ENCODE measurements around the gene SYT15B. TPM values are rescaled to one million over a fixed set of nuclear protein-coding genes. Genes with fewer than 3 reads are reported as not detected.
"Not testable (repeated sequence)": the region's sequence is repeated elsewhere in the genome, so short reads cannot be mapped to it uniquely, and the experiment has no call there.

SYT15B gene
- total and polyA plus RNA-seq, 2 donors (not counting 1 experiment from before 2014, with no cell fraction given) = 0.04 TPM; not detected in 1

DNA sequence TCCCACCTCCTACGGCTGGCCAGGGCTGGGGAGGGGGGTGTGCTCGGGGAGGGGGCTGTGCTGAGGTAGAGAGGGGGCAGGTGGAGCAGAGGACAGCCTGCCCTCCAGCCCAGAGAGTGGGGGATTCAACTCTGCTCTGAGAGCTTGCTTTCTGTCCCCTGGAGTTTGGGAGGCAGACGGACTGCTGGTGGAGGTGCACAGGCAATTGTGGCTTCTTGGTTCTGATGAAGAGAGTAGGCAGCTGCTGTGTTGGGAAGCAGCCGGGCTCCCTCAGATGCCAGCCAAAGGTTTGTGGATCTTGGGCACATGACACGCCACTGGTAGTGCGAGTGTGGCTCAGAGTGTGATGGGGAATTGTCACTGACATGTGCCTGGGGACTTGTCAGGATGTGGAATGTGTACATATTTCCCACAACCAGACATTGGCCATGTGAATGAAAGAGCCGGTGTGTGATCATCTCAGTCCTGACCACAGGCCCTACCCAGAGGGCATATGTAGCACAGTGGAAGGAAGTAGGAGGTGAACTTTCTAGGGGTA lies 5.3 kb upstream of the SYT15B start:
- H3K4me3 ChIP-seq (ENCODE audit: control extremely low read depth in 1 of 5, extremely low read depth in 1 of 5, insufficient read depth in 1 of 5, low read depth in 2 of 5, low read length in 4 of 5); H3K4me1 Mint-ChIP-seq; ATAC-seq (ENCODE audit: low read depth); CTCF ChIA-PET; H3K9me3 ChIP-seq (ENCODE audit: control extremely low read depth in 1 of 3, control insufficient read depth in 2 of 3, insufficient read depth in 1 of 3, low read length in 2 of 3); H3K27ac Mint-ChIP-seq; DNase-seq; H3K9me3 Mint-ChIP-seq (ENCODE audit: insufficient read depth); H3K4me2 ChIP-seq (replicated peaks; ENCODE audit: low read depth, low read length, poor library complexity, severe bottlenecking); H3K36me3 ChIP-seq (replicated peaks in 1 of 2; ENCODE audit: control extremely low read depth in 1 of 2, control insufficient read depth in 1 of 2, extremely low read depth in 1 of 2, insufficient read depth in 2 of 2, low read length in 1 of 2); H3K79me2 ChIP-seq (ENCODE audit: control insufficient read depth, insufficient read depth, low read length); H3K4me3 Mint-ChIP-seq; H3K27ac ChIP-seq (ENCODE audit: low read length in 2 of 2); H3K9ac ChIP-seq (ENCODE audit: low read length); H4K20me1 ChIP-seq (ENCODE audit: control insufficient read depth, insufficient read depth, low read length, poor library complexity, severe bottlenecking); intact Hi-C loops (cut with micrococcal nuclease); H3K27me3 Mint-ChIP-seq; H3K27me3 ChIP-seq (replicated peaks in 1 of 4; ENCODE audit: control extremely low read depth in 1 of 4, control insufficient read depth in 3 of 4, insufficient read depth in 4 of 4, low read length in 3 of 4); H2AFZ ChIP-seq (ENCODE audit: insufficient read depth, low read depth, low read length, poor library complexity, severe bottlenecking); H3K4me1 ChIP-seq (ENCODE audit: control insufficient read depth in 2 of 2, insufficient read depth in 2 of 2, low read length in 2 of 2); POLR2A ChIA-PET: not testable (repeated sequence)
- WGBS (ENCODE audit: insufficient coverage) = 88% methylated on average over 1 of the region's 7 CpGs

DNA sequence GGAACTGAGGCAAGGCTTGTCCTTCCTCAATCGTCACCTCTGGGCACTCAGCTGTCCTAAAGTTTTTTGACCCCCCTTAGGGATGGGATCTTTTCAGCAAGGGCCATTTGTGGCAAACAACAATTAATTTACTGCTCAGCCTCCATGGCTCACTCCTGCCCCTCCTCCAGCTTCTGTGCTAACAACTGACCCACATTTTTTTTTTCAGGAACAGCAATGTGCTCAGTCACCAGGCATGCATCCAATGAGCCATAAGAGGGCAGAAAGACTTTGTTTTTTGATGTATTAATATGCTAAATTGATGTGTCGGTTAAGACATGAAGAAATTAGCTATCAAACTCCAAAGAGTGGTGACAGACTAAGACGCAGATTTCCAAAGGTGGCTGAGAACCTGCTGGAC lies 4.7 kb upstream of the SYT15B start:
- H3K9me3 Mint-ChIP-seq (ENCODE audit: insufficient read depth); H3K4me3 ChIP-seq (ENCODE audit: control extremely low read depth in 1 of 5, extremely low read depth in 1 of 5, insufficient read depth in 1 of 5, low read depth in 2 of 5, low read length in 4 of 5); CTCF ChIA-PET; DNase-seq; H3K4me3 Mint-ChIP-seq; H3K27me3 ChIP-seq (replicated peaks in 1 of 4; ENCODE audit: control extremely low read depth in 1 of 4, control insufficient read depth in 3 of 4, insufficient read depth in 4 of 4, low read length in 3 of 4); POLR2A ChIA-PET; H3K9me3 ChIP-seq (ENCODE audit: control extremely low read depth in 1 of 3, control insufficient read depth in 2 of 3, insufficient read depth in 1 of 3, low read length in 2 of 3); H3K27me3 Mint-ChIP-seq; ATAC-seq (ENCODE audit: low read depth); H3K4me1 ChIP-seq (ENCODE audit: control insufficient read depth in 2 of 2, insufficient read depth in 2 of 2, low read length in 2 of 2); H2AFZ ChIP-seq (ENCODE audit: insufficient read depth, low read depth, low read length, poor library complexity, severe bottlenecking); H3K27ac ChIP-seq (ENCODE audit: low read length in 2 of 2); H3K9ac ChIP-seq (ENCODE audit: low read length); H3K4me2 ChIP-seq (replicated peaks; ENCODE audit: low read depth, low read length, poor library complexity, severe bottlenecking); intact Hi-C loops (cut with micrococcal nuclease); H3K4me1 Mint-ChIP-seq; H3K27ac Mint-ChIP-seq; H3K36me3 ChIP-seq (replicated peaks in 1 of 2; ENCODE audit: control extremely low read depth in 1 of 2, control insufficient read depth in 1 of 2, extremely low read depth in 1 of 2, insufficient read depth in 2 of 2, low read length in 1 of 2); H3K79me2 ChIP-seq (ENCODE audit: control insufficient read depth, insufficient read depth, low read length); H4K20me1 ChIP-seq (ENCODE audit: control insufficient read depth, insufficient read depth, low read length, poor library complexity, severe bottlenecking): not testable (repeated sequence)
- WGBS (ENCODE audit: insufficient coverage) = no CpG with 5 or more reads among the region's 3 CpGs

DNA sequence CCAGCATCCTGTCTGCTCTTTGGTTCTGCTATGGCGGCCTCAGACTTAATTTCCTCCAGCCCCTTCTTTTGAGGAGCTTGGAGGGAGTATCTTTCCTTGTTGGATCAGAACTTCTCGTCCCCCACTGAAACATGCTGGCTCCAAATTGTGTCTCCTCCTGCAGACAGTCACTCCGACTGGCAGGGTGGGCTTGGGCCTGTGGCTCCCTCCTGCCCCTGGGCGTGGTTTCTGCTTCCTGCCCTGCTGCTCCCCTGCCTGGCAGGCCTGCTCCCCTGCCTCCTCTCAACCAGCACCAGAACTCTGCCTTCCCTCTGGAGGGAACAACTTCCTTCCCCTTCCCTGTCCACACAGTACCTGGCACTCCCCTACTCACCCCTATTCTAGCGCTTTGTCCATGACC lies 3.8 kb upstream of the SYT15B start:
- CTCF ChIA-PET; H3K4me3 ChIP-seq (ENCODE audit: control extremely low read depth in 1 of 5, extremely low read depth in 1 of 5, insufficient read depth in 1 of 5, low read depth in 2 of 5, low read length in 4 of 5); H3K27me3 Mint-ChIP-seq; H2AFZ ChIP-seq (ENCODE audit: insufficient read depth, low read depth, low read length, poor library complexity, severe bottlenecking); H3K36me3 ChIP-seq (replicated peaks in 1 of 2; ENCODE audit: control extremely low read depth in 1 of 2, control insufficient read depth in 1 of 2, extremely low read depth in 1 of 2, insufficient read depth in 2 of 2, low read length in 1 of 2); POLR2A ChIA-PET; H3K27ac ChIP-seq (ENCODE audit: low read length in 2 of 2); H3K4me3 Mint-ChIP-seq; H3K27me3 ChIP-seq (replicated peaks in 1 of 4; ENCODE audit: control extremely low read depth in 1 of 4, control insufficient read depth in 3 of 4, insufficient read depth in 4 of 4, low read length in 3 of 4); H3K9me3 Mint-ChIP-seq (ENCODE audit: insufficient read depth); H3K9ac ChIP-seq (ENCODE audit: low read length); DNase-seq; H3K4me2 ChIP-seq (replicated peaks; ENCODE audit: low read depth, low read length, poor library complexity, severe bottlenecking); ATAC-seq (ENCODE audit: low read depth); intact Hi-C loops (cut with micrococcal nuclease); H3K4me1 Mint-ChIP-seq; H3K79me2 ChIP-seq (ENCODE audit: control insufficient read depth, insufficient read depth, low read length); H3K27ac Mint-ChIP-seq; H3K4me1 ChIP-seq (ENCODE audit: control insufficient read depth in 2 of 2, insufficient read depth in 2 of 2, low read length in 2 of 2); H3K9me3 ChIP-seq (ENCODE audit: control extremely low read depth in 1 of 3, control insufficient read depth in 2 of 3, insufficient read depth in 1 of 3, low read length in 2 of 3); H4K20me1 ChIP-seq (ENCODE audit: control insufficient read depth, insufficient read depth, low read length, poor library complexity, severe bottlenecking): not testable (repeated sequence)
- WGBS (ENCODE audit: insufficient coverage) = no CpG with 5 or more reads among the region's 5 CpGs

DNA sequence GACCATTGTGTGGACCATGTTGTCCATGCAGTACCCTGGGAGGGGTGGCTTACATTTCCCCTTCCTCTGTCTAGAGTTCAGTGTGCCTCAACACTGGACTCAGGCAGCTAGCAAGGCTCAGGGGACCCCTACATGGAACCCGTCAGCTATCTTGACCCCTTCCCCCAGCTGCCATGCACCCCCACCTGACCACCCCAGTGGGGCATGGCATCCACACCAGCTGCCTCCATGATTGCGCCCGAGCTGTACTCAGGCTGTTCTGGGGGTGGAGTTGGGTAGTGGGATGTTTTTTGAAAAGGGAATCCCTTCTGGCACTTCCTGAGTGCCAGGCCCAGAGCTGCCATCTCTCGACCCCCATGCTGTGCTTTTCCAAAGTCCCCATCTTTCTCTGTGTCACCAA lies 1.8 kb upstream of the SYT15B start:
- intact Hi-C loops (cut with micrococcal nuclease); ATAC-seq (ENCODE audit: low read depth); POLR2A ChIA-PET: not testable (repeated sequence)

More for the DNA sequence above, 1.8 kb upstream of the SYT15B start:
- H4K20me1 ChIP-seq (ENCODE audit: control insufficient read depth, insufficient read depth, low read length, poor library complexity, severe bottlenecking); H3K9me3 ChIP-seq (ENCODE audit: control extremely low read depth in 1 of 3, control insufficient read depth in 2 of 3, insufficient read depth in 1 of 3, low read length in 2 of 3); H3K27me3 ChIP-seq (replicated peaks in 1 of 4; ENCODE audit: control extremely low read depth in 1 of 4, control insufficient read depth in 3 of 4, insufficient read depth in 4 of 4, low read length in 3 of 4); H3K4me3 Mint-ChIP-seq; H3K79me2 ChIP-seq (ENCODE audit: control insufficient read depth, insufficient read depth, low read length); H3K9ac ChIP-seq (ENCODE audit: low read length); H3K9me3 Mint-ChIP-seq (ENCODE audit: insufficient read depth); H3K27ac Mint-ChIP-seq; H3K4me1 Mint-ChIP-seq; DNase-seq; H3K4me3 ChIP-seq (ENCODE audit: control extremely low read depth in 1 of 5, extremely low read depth in 1 of 5, insufficient read depth in 1 of 5, low read depth in 2 of 5, low read length in 4 of 5); H3K27ac ChIP-seq (ENCODE audit: low read length in 2 of 2); H2AFZ ChIP-seq (ENCODE audit: insufficient read depth, low read depth, low read length, poor library complexity, severe bottlenecking); H3K27me3 Mint-ChIP-seq; H3K36me3 ChIP-seq (replicated peaks in 1 of 2; ENCODE audit: control extremely low read depth in 1 of 2, control insufficient read depth in 1 of 2, extremely low read depth in 1 of 2, insufficient read depth in 2 of 2, low read length in 1 of 2); CTCF ChIA-PET; H3K4me2 ChIP-seq (replicated peaks; ENCODE audit: low read depth, low read length, poor library complexity, severe bottlenecking); H3K4me1 ChIP-seq (ENCODE audit: control insufficient read depth in 2 of 2, insufficient read depth in 2 of 2, low read length in 2 of 2): not testable (repeated sequence)
- no CpG with 5 or more reads among the region's 4 CpGs for WGBS (ENCODE audit: insufficient coverage)
